Suprapubic skin (tissue), 4 donors: ENCODE results near the gene NSD1. TPM values are rescaled to one million over a fixed set of nuclear protein-coding genes. Genes with fewer than 3 reads are reported as not detected.

Experiments
- DNase-seq, 2 donors: peaks; one replicate each; pipeline ENCODE4 v3.0.0-alpha.2; 2019; ENCODE audit warnings: low spot score in 2 of 2
- H3K27ac ChIP-seq: fragments of 200-600 bp; sonication (generic); one replicate; pipeline ENCODE4 v1.5.1; 2019
- H3K27me3 ChIP-seq: fragments of 200-600 bp; sonication (generic); one replicate; pipeline ENCODE4 v1.5.1; 2019
- H3K36me3 ChIP-seq: fragments of 200-600 bp; sonication (generic); one replicate; pipeline ENCODE4 v1.5.1; 2019
- H3K4me1 ChIP-seq: fragments of 200-600 bp; sonication (generic); one replicate; pipeline ENCODE4 v1.5.1; 2019
- H3K4me3 ChIP-seq: fragments of 200-600 bp; sonication (generic); one replicate; pipeline ENCODE4 v1.5.1; 2019; ENCODE audit warnings: mild to moderate bottlenecking
- H3K9me3 ChIP-seq: fragments of 200-600 bp; sonication (generic); one replicate; pipeline ENCODE4 v1.5.1; 2019
- EP300 ChIP-seq: sonication (generic); formaldehyde crosslinking; IDR thresholded peaks from one replicate; pipeline ENCODE4 v1.6.1; 2017; ENCODE audit warnings: antibody characterized with exemption
- POLR2A ChIP-seq, 2 donors: fragments of 450-650 bp; IDR thresholded peaks; one replicate each; pipeline ENCODE4 v1.6.1; 2017; ENCODE audit warnings: antibody characterized with exemption in 2 of 2, mild to moderate bottlenecking in 2 of 2, moderate library complexity in 2 of 2
- POLR2AphosphoS5 ChIP-seq, 3 donors: sonication (generic); formaldehyde crosslinking; IDR thresholded peaks; one replicate each; pipeline ENCODE4 v1.6.1; 2017; ENCODE audit warnings: antibody characterized with exemption in 3 of 3
- whole genome bisulfite sequencing: methylation state at CpG from one replicate; pipeline ENCODE4 v1.1.5; 2018; 5-methylcytosine and 5-hydroxymethylcytosine counted together
- total RNA-seq, 4 donors: library from RNA; depleted of rRNA; stranded (reverse); fragments of >200 nt; gene quantifications; one replicate each; pipeline ENCODE4 v1.1.0, GENCODE V29; 2016
- TF ChIP-seq, protein P1 (sequence below), 2 donors: fragments of 200-600 bp in 1 of 2; fragments of 450-650 bp in 1 of 2; sonication (generic) in 1 of 2; IDR thresholded peaks; one replicate each; pipeline ENCODE4 v1.5.1; 2016 to 2019; ENCODE audit warnings: antibody characterized with exemption in 2 of 2, mild to moderate bottlenecking in 1 of 2, moderate library complexity in 1 of 2

NSD1 gene
- total RNA-seq, 4 donors from 2014 or later, result 36.0 to 67.9 (median 51.3) TPM

DNA sequence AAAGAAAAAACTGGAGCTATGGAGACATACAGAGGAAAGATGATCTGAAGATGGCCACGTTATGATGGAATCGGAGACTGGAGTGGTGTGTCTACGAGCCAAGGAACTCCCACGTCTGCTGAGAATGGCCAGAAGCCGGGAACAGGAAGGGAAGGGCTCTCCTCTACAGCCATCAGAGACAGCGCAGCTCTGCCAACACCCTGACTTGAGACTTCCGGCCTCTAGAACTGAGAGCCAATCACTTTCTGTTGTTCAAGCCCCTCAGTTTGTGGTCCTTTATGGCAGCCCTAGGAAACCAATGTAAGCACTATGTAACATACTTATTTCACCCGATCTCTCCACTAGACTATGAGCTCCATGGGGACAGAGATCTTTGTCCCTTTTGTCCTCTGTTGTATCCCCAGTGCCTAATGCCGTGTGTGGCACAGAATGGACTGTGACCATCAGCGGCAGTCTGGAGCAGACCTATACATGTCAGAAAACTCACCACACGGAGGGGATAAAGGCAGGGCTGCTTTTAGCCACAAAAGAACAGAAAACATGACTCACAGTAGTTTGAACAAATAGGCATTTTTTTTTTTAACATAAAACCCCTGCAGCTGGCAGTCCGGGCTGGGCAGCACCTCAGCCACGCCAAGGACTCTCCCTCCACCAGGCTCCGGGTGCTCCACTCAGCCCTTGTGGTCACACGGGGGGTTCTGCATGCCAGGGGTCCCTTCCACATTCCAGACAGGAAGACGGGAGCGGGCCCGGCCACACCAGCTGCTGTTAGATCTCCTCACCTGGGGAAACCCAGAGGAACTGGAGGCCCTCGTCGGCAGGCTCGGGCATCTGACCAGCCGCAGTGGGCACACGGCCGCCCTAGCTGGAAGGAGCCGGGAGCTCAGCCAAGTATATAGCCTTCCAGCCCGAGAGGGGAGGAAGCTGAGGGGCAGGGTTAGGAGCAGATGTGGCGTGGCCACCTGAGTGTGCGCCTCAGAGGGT, 194.3 kb downstream of the NSD1 start:
- WGBS, result 80% methylated on average over 24 of the region's 28 CpGs
- H3K36me3 ChIP-seq, result peaks cover 38% of the 10 kb centered on the region

DNA sequence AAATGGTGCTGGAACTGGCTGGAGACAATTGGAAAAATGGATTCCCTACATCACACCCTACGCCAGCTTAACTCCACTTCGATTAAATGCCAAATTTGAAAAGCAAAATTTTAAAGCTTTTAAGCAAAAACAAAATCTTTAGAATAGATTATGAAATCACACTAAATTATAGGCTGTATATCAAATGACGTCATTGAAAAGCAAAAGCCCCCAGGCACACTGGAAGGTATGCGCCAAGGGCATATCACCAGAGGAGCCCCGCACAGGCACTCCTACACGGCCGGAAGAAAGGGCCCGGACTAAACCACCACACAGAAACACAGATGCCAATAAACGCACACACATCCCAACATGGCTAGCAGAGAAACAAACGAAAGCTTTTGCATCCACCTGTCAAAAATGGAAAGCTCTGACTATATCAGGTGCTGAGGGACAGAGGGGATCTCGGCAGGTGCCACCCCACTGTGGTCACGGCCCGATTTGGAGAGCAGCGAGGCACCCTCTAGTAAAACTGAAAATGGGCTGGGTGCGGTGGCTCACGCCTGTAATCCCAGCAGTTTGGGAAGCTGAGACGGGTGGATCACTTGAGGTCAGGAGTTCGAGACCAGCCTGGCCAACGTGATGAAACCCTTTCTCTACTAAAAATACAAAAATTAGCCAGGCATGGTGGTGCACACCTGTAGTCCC, 195.1 kb downstream of the NSD1 start:
- no peak for DNase-seq
- no peaks in the 10 kb centered on the region for H3K9me3 ChIP-seq

More for the DNA sequence above, 194.3 kb downstream of the NSD1 start:
- Histone ChIP-seq H3K4me1 (peaks cover 4% of the 10 kb centered on the region), H3K4me3 (no peak overlapping the region), H3K27me3 (no peaks in the 10 kb centered on the region), H3K27ac (peak overlapping the region; percentile 64), H3K9me3 (no peaks in the 10 kb centered on the region)
- no peak for TF ChIP-seq POLR2A (IDR thresholded peaks at IDR 0.05)
- no peak for DNase-seq

DNA sequence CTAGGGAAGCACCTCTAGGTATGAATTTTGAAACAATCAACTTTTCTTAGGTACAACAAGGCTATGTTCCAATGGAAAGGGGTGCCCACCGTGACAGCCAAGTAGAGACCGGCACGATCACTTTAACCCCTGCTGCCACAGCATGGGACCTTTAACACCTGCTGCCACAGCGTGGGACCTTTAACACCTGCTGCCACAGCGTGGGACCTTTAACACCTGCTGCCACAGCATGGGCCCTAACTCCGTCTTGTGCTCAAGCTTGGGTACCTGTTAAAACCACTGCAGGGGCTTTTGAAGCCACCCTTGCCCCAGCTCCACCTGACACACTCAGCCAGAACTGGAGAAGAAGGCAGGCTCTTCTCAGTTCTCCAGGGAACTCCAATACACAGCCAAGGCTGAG, 196.3 kb downstream of the NSD1 start:
- peaks cover 58% of the 10 kb centered on the region for H3K36me3 ChIP-seq
- no peaks in the 10 kb centered on the region for H3K27me3 ChIP-seq
- H3K9me3 ChIP-seq, result no peaks in the 10 kb centered on the region
- no peak overlapping the region for H3K4me3 ChIP-seq
- no peak for DNase-seq
- H3K4me1 ChIP-seq, result peaks cover 4% of the 10 kb centered on the region
- TF ChIP-seq, protein P1, sequence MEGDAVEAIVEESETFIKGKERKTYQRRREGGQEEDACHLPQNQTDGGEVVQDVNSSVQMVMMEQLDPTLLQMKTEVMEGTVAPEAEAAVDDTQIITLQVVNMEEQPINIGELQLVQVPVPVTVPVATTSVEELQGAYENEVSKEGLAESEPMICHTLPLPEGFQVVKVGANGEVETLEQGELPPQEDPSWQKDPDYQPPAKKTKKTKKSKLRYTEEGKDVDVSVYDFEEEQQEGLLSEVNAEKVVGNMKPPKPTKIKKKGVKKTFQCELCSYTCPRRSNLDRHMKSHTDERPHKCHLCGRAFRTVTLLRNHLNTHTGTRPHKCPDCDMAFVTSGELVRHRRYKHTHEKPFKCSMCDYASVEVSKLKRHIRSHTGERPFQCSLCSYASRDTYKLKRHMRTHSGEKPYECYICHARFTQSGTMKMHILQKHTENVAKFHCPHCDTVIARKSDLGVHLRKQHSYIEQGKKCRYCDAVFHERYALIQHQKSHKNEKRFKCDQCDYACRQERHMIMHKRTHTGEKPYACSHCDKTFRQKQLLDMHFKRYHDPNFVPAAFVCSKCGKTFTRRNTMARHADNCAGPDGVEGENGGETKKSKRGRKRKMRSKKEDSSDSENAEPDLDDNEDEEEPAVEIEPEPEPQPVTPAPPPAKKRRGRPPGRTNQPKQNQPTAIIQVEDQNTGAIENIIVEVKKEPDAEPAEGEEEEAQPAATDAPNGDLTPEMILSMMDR (IDR thresholded peaks at IDR 0.05), result no peak
- TF ChIP-seq POLR2AphosphoS5 (IDR thresholded peaks at IDR 0.05) (no peak), EP300 (no peak), POLR2A (IDR thresholded peaks at IDR 0.05) (no peak)
- WGBS, result 87% methylated on average over 5 of the region's 6 CpGs
- no peak overlapping the region for H3K27ac ChIP-seq

More for the DNA sequence above, 195.1 kb downstream of the NSD1 start:
- peaks cover 46% of the 10 kb centered on the region for H3K36me3 ChIP-seq
- no peaks in the 10 kb centered on the region for H3K27me3 ChIP-seq
- no peak overlapping the region for H3K4me3 ChIP-seq
- WGBS, result 84% methylated on average over 19 of the region's 19 CpGs
- H3K4me1 ChIP-seq, result peaks cover 4% of the 10 kb centered on the region
- H3K27ac ChIP-seq, result no peak overlapping the region
- TF ChIP-seq EP300 (no peak), POLR2A (IDR thresholded peaks at IDR 0.05) (no peak)

DNA sequence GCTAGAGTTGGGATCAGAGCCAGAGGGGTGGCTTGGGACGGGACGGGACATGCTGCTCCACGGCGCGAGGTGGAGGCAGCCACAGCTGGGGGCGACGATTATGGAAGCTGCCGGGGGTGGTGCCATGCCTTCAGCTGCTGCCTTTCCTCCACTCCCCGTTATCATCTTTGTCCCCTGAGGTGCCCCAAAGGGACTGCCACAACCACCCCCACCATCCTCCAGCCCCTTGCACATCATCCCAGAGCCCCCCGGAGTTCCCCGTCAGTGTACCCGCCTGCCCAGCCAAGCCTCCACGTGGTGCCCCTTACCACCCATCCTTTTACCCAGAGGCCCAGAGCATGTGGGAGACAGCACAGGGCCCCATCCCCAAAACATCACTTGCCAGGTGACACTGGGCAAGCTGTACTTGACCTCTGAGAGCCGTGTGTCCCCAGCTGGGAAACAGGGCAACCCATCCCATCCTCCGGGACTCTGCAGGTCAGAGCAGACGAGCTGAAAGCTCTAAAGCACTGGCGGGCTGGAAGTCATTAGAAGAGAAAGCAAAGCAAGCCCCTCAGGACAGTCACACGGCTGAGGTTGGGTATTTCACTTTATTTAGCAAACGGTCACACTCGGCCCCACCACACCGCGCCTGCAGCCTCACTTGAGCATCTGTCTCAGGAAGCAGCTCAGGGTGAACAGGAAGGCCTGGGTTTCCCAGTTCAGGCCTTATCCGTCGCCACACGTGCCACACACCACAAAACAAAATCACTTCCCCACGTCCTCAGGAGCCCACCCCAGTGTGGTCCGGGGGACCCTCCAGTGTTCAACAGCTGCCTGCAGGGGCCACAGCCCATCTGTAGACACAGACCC, 197.6 kb downstream of the NSD1 start:
- 79% methylated on average over 26 of the region's 27 CpGs for WGBS
- no peak for DNase-seq
- Histone ChIP-seq H3K27ac (no peak overlapping the region), H3K9me3 (no peaks in the 10 kb centered on the region), H3K36me3 (peaks cover 71% of the 10 kb centered on the region), H3K4me1 (peaks cover 4% of the 10 kb centered on the region), H3K4me3 (no peak overlapping the region), H3K27me3 (no peaks in the 10 kb centered on the region)
- TF ChIP-seq, protein P1 (IDR thresholded peaks at IDR 0.05), result no peak
- TF ChIP-seq POLR2AphosphoS5 (IDR thresholded peaks at IDR 0.05) (no peak), EP300 (no peak), POLR2A (IDR thresholded peaks at IDR 0.05) (no peak)

DNA sequence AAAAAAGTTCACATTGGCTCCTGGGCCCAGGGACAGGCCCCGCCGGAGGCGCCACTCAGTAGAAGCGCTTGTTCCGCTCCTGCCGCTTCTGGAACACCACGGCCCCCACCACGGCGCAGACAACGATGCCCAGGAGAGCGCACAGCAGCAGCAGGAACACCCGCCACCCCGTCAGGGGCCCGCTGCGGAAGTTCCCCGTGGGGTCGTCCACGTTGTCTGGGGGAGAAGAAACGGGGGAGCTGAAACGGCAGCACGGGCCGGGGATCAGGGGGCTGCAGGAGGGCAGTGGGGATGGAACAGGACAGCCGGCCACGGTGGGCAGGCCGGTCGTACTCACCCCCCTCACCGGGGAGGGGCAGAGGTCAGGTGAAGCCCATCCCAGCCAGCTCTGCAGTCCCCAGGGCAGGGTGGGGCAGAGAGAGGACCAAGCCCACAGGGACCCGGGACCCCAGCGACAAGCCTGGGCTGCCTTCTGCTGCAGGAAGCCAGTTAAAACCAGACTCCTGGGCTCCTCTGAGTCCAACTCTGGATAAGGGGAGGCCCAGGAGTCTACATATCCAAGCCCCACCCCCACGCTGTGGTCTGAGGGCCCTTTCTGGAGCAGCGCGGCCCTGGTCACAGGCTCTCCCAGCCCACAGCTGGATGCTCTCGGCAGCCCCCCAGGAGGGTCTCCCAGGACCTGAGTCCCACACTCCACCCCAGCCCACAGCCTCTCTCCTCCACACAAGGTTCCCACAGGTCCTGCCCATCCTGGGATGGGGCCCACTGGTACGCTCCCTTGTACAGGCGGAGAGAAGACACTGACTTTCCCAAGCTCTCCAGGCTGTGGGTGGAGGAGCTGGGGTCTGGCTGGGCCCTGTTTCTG, 198.7 kb downstream of the NSD1 start:
- H3K4me1 ChIP-seq, result peaks cover 4% of the 10 kb centered on the region
- no peak overlapping the region for H3K4me3 ChIP-seq
- WGBS, result 90% methylated on average over 30 of the region's 35 CpGs
- H3K9me3 ChIP-seq, result no peaks in the 10 kb centered on the region
- TF ChIP-seq POLR2AphosphoS5 (IDR thresholded peaks at IDR 0.05) (no peak), POLR2A (IDR thresholded peaks at IDR 0.05) (no peak), EP300 (no peak)
- TF ChIP-seq, protein P1 (IDR thresholded peaks at IDR 0.05), result no peak
- no peaks in the 10 kb centered on the region for H3K27me3 ChIP-seq
- H3K36me3 ChIP-seq, result peaks cover 82% of the 10 kb centered on the region
- DNase-seq, result no peak
- H3K27ac ChIP-seq, result no peak overlapping the region
